ENCODE data around the gene TCP11. TPM values are rescaled to one million over a fixed set of nuclear protein-coding genes. Genes with fewer than 3 reads are reported as not detected.

Gene TCP11
- total RNA-seq, 1 experiment from 2014 or later, result not detected

- Histone ChIP-seq H3K9me3 (no peaks in the 10 kb centered on the region), H3K27me3 (no peaks in the 10 kb centered on the region), H3K4me3 (no peak overlapping the region), H3K36me3 (peaks cover 15% of the 10 kb centered on the region; the same call in 1 of the 2 replicates)
- no peak for DNase-seq
These were observed 71.9 kb downstream of the TCP11 start for GRCh38 chr6:35069262-35069661.

- H3K9me3 ChIP-seq, result no peaks in the 10 kb centered on the region
- peaks cover 15% of the 10 kb centered on the region; the same call in 1 of the 2 replicates for H3K36me3 ChIP-seq
- H3K27me3 ChIP-seq, result no peaks in the 10 kb centered on the region
- H3K4me3 ChIP-seq, result no peak overlapping the region
- DNase-seq, result no peak
These were observed 72.5 kb downstream of the TCP11 start for GRCh38 chr6:35068644-35069043.

- Histone ChIP-seq H3K4me3 (no peak overlapping the region), H3K36me3 (peaks cover 15% of the 10 kb centered on the region; the same call in 1 of the 2 replicates), H3K9me3 (no peaks in the 10 kb centered on the region), H3K27me3 (no peaks in the 10 kb centered on the region)
- DNase-seq, result no peak
These were observed 72.9 kb downstream of the TCP11 start for GRCh38 chr6:35068206-35068605.

Other genes starting within 250 kb of the TCP11 start
- gene SCUBE3, start 72.6 kb upstream of the TCP11 start, total RNA-seq (2014; rRNA removed; shearing (Covaris generic); ENCODE audit: low replicate concordance), result 2.5 and 4.2 TPM in 2 replicates
- 14.2 and 14.9 TPM in 2 replicates for gene ZNF76, start 118.4 kb upstream of the TCP11 start, total RNA-seq (2014; rRNA removed; shearing (Covaris generic); ENCODE audit: low replicate concordance)
- 0.33 TPM in 1 of 2 replicates, not detected in the other for gene DEF6, start 156.5 kb upstream of the TCP11 start, total RNA-seq (2014; rRNA removed; shearing (Covaris generic); ENCODE audit: low replicate concordance)
- 5.9 and 15.7 TPM in 2 replicates for gene PPARD, start 201.2 kb upstream of the TCP11 start, total RNA-seq (2014; rRNA removed; shearing (Covaris generic); ENCODE audit: low replicate concordance)

All from MG63 (cell line).